SK-N-SH (cell line): ENCODE data around the gene GRAMD2A. TPM values are rescaled to one million over a fixed set of nuclear protein-coding genes. Genes with fewer than 3 reads are reported as not detected.

Experiments
- CTCF ChIA-PET: fragments of 300-600, 350-600 bp; formaldehyde crosslinking; extraction: SDS; loops from one replicate; lab custom pipeline; 2021; lab: Yijun Ruan, JAX
- POLR2A ChIA-PET: fragments of 350-600 bp; sonication (Branson Sonifier 250); formaldehyde crosslinking; extraction: SDS; loops from one replicate; lab custom pipeline; 2020; ENCODE audit warnings: antibody characterized with exemption, inconsistent platforms; lab: Yijun Ruan, JAX
- DNase-seq: peaks from one replicate; pipeline ENCODE4 v3.0.0; 2012
- H2AFZ ChIP-seq: fragments of 200-600 bp; sonication (generic); 2 replicates; pipeline ENCODE4 v1.8.1; 2016; ENCODE audit warnings: antibody characterized with exemption, mild to moderate bottlenecking, low read depth
- H3F3A ChIP-seq: fragments of 200-600 bp; sonication (generic); replicated peaks from 2 replicates; pipeline ENCODE3; 2016; ENCODE audit warnings: antibody characterized with exemption, mild to moderate bottlenecking; ENCODE audit not compliant: insufficient read depth
- H3K27ac ChIP-seq, 2 experiments: fragments of 200-500 bp in 1 of 2; fragments of 200-600 bp in 1 of 2; sonication (Bioruptor generic) in 1 of 2; sonication (generic), shearing (Covaris generic) in 1 of 2; 2 replicates each; pipeline versions ENCODE4 v1.5.1 to v1.6.1; 2014 to 2016; ENCODE audit warnings: low read depth in 2 of 2, inconsistent platforms in 1 of 2, low read length in 1 of 2, mild to moderate bottlenecking in 1 of 2, mixed read lengths in 1 of 2
- H3K27me3 ChIP-seq: fragments of 200-600 bp; sonication (generic), shearing (Covaris generic); 2 replicates; pipeline ENCODE4 v1.6.1; 2016; ENCODE audit warnings: mixed run types; ENCODE audit not compliant: insufficient read depth
- H3K36me3 ChIP-seq, 2 experiments: fragments of 200-500 bp in 1 of 2; fragments of 200-600 bp in 1 of 2; sonication (Bioruptor generic) in 1 of 2; sonication (generic) in 1 of 2; replicated peaks in 1 of 2; 2 replicates each; pipeline versions ENCODE3 to v1.5.1; 2014 to 2016; ENCODE audit warnings: low read length in 1 of 2, mild to moderate bottlenecking in 1 of 2; ENCODE audit not compliant: insufficient read depth in 2 of 2, control insufficient read depth in 1 of 2
- H3K4me1 ChIP-seq, 2 experiments: fragments of 200-500 bp in 1 of 2; fragments of 200-600 bp in 1 of 2; sonication (Bioruptor generic) in 1 of 2; sonication (generic), shearing (Covaris generic) in 1 of 2; 2 replicates each; pipeline versions ENCODE4 v1.5.1 to v1.6.1; 2014 to 2016; ENCODE audit warnings: low read depth in 1 of 2, low read length in 1 of 2, mixed run types in 1 of 2; ENCODE audit not compliant: insufficient read depth in 2 of 2, control insufficient read depth in 1 of 2
- H3K4me2 ChIP-seq: fragments of 200-600 bp; sonication (generic), shearing (Covaris generic); 2 replicates; pipeline ENCODE4 v1.6.1; 2017; ENCODE audit warnings: mixed run types
- H3K4me3 ChIP-seq, 2 experiments: fragments of 200-500 bp in 1 of 2; fragments of 200-600 bp in 1 of 2; sonication (Bioruptor generic) in 1 of 2; sonication (generic), shearing (Covaris generic) in 1 of 2; 2 replicates each; pipeline versions ENCODE4 v1.5.1 to v1.8.1; 2014 to 2016; ENCODE audit warnings: low read depth in 2 of 2, inconsistent platforms in 1 of 2, low read length in 1 of 2, mild to moderate bottlenecking in 1 of 2, mixed read lengths in 1 of 2, moderate library complexity in 1 of 2
- H3K79me2 ChIP-seq: fragments of 200-600 bp; sonication (generic); 2 replicates; pipeline ENCODE4 v1.8.1; 2017; ENCODE audit warnings: mild to moderate bottlenecking; ENCODE audit not compliant: insufficient read depth
- H3K9ac ChIP-seq: fragments of 200-600 bp; sonication (generic); 2 replicates; pipeline ENCODE4 v1.6.1; 2017; ENCODE audit warnings: mixed run types
- H3K9me2 ChIP-seq: fragments of 200-600 bp; sonication (generic); 2 replicates; pipeline ENCODE4 v1.6.1; 2017; ENCODE audit warnings: mixed run types
- H3K9me3 ChIP-seq: fragments of 200-600 bp; sonication (generic); 2 replicates; pipeline ENCODE4 v1.6.1; 2017; ENCODE audit warnings: mixed run types, mild to moderate bottlenecking, moderate library complexity
- H4K20me1 ChIP-seq: fragments of 200-600 bp; sonication (generic); 2 replicates; pipeline ENCODE4 v1.6.1; 2017; ENCODE audit warnings: mild to moderate bottlenecking, mixed run types; ENCODE audit not compliant: insufficient read depth
- CHD2 ChIP-seq: fragments of 150-350 bp; IDR thresholded peaks from 2 replicates; pipeline ENCODE4 v1.6.1; 2018; ENCODE audit warnings: low read length; ENCODE audit not compliant: partially characterized antibody
- FOSL2 ChIP-seq: IDR thresholded peaks from 2 replicates; pipeline ENCODE4 v1.4.0; 2012; ENCODE audit warnings: low read depth, mild to moderate bottlenecking, moderate library complexity, borderline replicate concordance
- FOXM1 ChIP-seq: IDR thresholded peaks from 2 replicates; pipeline ENCODE4 v1.4.0; 2012; ENCODE audit warnings: low read depth, mild to moderate bottlenecking
- JUND ChIP-seq: IDR thresholded peaks from 2 replicates; pipeline ENCODE4 v1.4.0; 2012
- MEF2A ChIP-seq: IDR thresholded peaks from 2 replicates; pipeline ENCODE4 v1.4.0; 2012; ENCODE audit warnings: low read depth, borderline replicate concordance
- POLR2AphosphoS5 ChIP-seq: IDR thresholded peaks from 2 replicates; pipeline ENCODE4 v1.6.1; 2012; ENCODE audit warnings: low read depth, low read length
- RAD21 ChIP-seq: IDR thresholded peaks from 2 replicates; pipeline ENCODE4 v1.6.1; 2012; ENCODE audit warnings: mild to moderate bottlenecking, low read length
- RFX5 ChIP-seq: IDR thresholded peaks from 2 replicates; pipeline ENCODE4 v1.6.1; 2012; ENCODE audit warnings: mild to moderate bottlenecking, improper control_type of control experiment, low read length
- SIN3A ChIP-seq: IDR thresholded peaks from 2 replicates; pipeline ENCODE4 v1.6.1; 2012; ENCODE audit warnings: low read depth, mild to moderate bottlenecking, low read length, moderate library complexity, borderline replicate concordance
- TEAD4 ChIP-seq: IDR thresholded peaks from 2 replicates; pipeline ENCODE4 v1.4.0; 2012; ENCODE audit warnings: mild to moderate bottlenecking, borderline replicate concordance; ENCODE audit not compliant: insufficient read depth
- YY1 ChIP-seq: IDR thresholded peaks from 2 replicates; pipeline ENCODE4 v1.4.0; 2012; ENCODE audit warnings: low read depth, mild to moderate bottlenecking
- WGBS: methylation state at CpG from one replicate; pipeline ENCODE4 v1.1.6; 2017; ENCODE audit warnings: low lambda C conversion rate; 5-methylcytosine and 5-hydroxymethylcytosine counted together
- polyA plus RNA-seq, 3 experiments: library from polyadenylated mRNA; depleted of rRNA; stranded (reverse); fragments of >200 nt; gene quantifications; 2 replicates each; pipeline ENCODE4 v1.2.3, GENCODE V29; 2012
- TF ChIP-seq, protein P1 (sequence below): IDR thresholded peaks from 2 replicates; pipeline ENCODE4 v1.6.1; 2012; ENCODE audit warnings: mild to moderate bottlenecking, low read depth, low read length, moderate library complexity
- TF ChIP-seq, protein P2 (sequence below): fragments of 150-350 bp; IDR thresholded peaks from 2 replicates; pipeline ENCODE4 v1.6.1; 2017; ENCODE audit warnings: antibody characterized with exemption, low read length, low read depth, borderline replicate concordance
- TF ChIP-seq, protein P3 (sequence below): IDR thresholded peaks from 2 replicates; pipeline ENCODE4; 2012

The GRAMD2A gene
- polyA plus RNA-seq, 1 of the 3 experiments (the other 2 are of a cell fraction), result 0.10 TPM

DNA sequence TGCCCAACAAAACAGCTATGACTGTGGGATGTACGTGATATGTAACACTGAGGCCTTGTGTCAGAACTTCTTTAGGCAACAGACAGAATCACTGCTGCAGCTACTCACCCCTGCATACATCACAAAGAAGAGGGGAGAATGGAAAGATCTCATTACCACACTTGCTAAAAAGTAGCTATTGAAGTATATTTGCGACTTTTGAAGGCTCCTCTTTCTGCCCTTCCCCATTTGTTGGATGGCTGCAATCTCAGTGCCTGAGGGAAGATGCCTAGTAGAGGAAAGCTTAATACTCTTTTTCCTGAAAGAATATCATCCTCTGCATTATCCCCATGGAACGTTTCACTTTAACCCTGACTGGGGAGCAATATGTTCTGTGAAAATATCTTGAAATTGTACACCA lies 57.5 kb downstream of the GRAMD2A start:
- Histone ChIP-seq H3K9ac (no peak overlapping the region), H3K9me2 (no peaks in the 10 kb centered on the region), H3K79me2 (no peaks in the 10 kb centered on the region), H3K27me3 (no peaks in the 10 kb centered on the region), H2AFZ (no peak overlapping the region), H3K4me3 (no peak overlapping the region)
- POLR2A ChIA-PET, result no interaction called here
- 90% methylated on average over 3 of the region's 3 CpGs for WGBS
- no peak for TF ChIP-seq FOSL2
- no peak for TF ChIP-seq TEAD4
- no peak for TF ChIP-seq FOXM1
- TF ChIP-seq, protein P1, sequence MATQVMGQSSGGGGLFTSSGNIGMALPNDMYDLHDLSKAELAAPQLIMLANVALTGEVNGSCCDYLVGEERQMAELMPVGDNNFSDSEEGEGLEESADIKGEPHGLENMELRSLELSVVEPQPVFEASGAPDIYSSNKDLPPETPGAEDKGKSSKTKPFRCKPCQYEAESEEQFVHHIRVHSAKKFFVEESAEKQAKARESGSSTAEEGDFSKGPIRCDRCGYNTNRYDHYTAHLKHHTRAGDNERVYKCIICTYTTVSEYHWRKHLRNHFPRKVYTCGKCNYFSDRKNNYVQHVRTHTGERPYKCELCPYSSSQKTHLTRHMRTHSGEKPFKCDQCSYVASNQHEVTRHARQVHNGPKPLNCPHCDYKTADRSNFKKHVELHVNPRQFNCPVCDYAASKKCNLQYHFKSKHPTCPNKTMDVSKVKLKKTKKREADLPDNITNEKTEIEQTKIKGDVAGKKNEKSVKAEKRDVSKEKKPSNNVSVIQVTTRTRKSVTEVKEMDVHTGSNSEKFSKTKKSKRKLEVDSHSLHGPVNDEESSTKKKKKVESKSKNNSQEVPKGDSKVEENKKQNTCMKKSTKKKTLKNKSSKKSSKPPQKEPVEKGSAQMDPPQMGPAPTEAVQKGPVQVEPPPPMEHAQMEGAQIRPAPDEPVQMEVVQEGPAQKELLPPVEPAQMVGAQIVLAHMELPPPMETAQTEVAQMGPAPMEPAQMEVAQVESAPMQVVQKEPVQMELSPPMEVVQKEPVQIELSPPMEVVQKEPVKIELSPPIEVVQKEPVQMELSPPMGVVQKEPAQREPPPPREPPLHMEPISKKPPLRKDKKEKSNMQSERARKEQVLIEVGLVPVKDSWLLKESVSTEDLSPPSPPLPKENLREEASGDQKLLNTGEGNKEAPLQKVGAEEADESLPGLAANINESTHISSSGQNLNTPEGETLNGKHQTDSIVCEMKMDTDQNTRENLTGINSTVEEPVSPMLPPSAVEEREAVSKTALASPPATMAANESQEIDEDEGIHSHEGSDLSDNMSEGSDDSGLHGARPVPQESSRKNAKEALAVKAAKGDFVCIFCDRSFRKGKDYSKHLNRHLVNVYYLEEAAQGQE, result no peak
- TF ChIP-seq POLR2AphosphoS5, result no peak
- TF ChIP-seq, protein P2, sequence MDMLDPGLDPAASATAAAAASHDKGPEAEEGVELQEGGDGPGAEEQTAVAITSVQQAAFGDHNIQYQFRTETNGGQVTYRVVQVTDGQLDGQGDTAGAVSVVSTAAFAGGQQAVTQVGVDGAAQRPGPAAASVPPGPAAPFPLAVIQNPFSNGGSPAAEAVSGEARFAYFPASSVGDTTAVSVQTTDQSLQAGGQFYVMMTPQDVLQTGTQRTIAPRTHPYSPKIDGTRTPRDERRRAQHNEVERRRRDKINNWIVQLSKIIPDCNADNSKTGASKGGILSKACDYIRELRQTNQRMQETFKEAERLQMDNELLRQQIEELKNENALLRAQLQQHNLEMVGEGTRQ, result no peak
- no peak for TF ChIP-seq CHD2
- TF ChIP-seq YY1, result no peak
- TF ChIP-seq RFX5, result no peak
- TF ChIP-seq, protein P3, sequence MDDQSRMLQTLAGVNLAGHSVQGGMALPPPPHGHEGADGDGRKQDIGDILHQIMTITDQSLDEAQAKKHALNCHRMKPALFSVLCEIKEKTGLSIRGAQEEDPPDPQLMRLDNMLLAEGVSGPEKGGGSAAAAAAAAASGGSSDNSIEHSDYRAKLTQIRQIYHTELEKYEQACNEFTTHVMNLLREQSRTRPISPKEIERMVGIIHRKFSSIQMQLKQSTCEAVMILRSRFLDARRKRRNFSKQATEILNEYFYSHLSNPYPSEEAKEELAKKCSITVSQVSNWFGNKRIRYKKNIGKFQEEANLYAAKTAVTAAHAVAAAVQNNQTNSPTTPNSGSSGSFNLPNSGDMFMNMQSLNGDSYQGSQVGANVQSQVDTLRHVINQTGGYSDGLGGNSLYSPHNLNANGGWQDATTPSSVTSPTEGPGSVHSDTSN, result no peak
- TF ChIP-seq SIN3A, result no peak
- TF ChIP-seq RAD21, result no peak
- no peak for TF ChIP-seq MEF2A
- no peak for TF ChIP-seq JUND
- TF ChIP-seq, all 33 proteins: peak for 0
- Histone ChIP-seq H3K4me2 (no peak overlapping the region), H3K36me3 (no peaks in the 10 kb centered on the region), H3K9me3 (no peaks in the 10 kb centered on the region), H3K4me1 (peaks cover 0 to 2% of the 10 kb centered on the region in 2 experiments; a peak in 2 of 4 replicates), H3F3A (peaks cover 7% of the 10 kb centered on the region), H4K20me1 (no peaks in the 10 kb centered on the region), H3K27ac (no peak overlapping the region)
- DNase-seq, result no peak
- CTCF ChIA-PET, result interaction anchor here (3.9 kb wide), 1 partner anchor 16 kb away, joined by 21 read pairs; no protein-coding TSS in a partner anchor
